Measurements from ENCODE around the gene POLD2. TPM values are rescaled to one million over a fixed set of nuclear protein-coding genes. Genes with fewer than 3 reads are reported as not detected.

Gene POLD2
- total and polyA plus RNA-seq, 2 of the 8 experiments (the other 6 are each of a cell fraction or from before 2014, with no cell fraction given) = 148 to 214 TPM

DNA sequence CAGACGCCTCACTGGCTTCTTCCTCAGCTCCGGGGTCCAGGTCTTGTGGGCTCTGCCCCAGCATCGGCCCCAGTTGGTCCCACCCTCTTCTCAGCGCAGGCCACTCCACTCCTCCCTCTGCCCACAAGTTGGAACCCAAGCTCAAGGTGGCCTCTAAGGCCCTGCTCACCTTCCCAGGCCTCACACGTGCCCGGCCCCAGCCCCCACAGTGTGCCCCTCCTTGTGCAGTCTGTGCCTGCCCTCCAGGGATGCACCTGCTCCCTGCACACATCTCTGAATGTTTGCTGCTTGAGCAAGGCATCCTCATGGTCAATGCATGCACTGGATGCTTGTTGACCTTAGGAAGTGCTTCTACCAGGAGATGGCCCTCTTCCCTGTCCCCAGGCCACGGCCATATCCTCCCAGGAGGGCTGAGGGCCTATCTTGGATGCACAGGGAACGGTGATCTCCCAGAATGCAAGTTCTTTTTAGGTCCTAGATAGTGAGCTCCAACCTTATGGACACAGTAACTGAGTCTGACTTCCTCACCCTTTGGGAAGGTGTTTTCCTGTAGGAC is 26.9 kb downstream of the POLD2 start:
- Histone ChIP-seq H3K79me2 (ENCODE audit: control insufficient read depth in 1 of 2, insufficient read depth in 2 of 2, low read length in 2 of 2) (no peaks in the 10 kb centered on the region), H2BK120ac (replicated peaks; ENCODE audit: low read depth, low read length) (no peak overlapping the region), H4K8ac (ENCODE audit: extremely low read depth, insufficient read depth, low read length) (no peak overlapping the region), H3K79me1 (ENCODE audit: low read depth, low read length) (no peaks in the 10 kb centered on the region), H3K56ac (replicated peaks; ENCODE audit: insufficient read length, low read depth, low read length) (no peak overlapping the region), H3K23me2 (ENCODE audit: low read depth, low read length) (no peaks in the 10 kb centered on the region), H3K4me1 (replicated peaks in 1 of 4; ENCODE audit: control insufficient read depth in 3 of 4, insufficient read depth in 4 of 4, low read length in 3 of 4) (no peaks in the 10 kb centered on the region; a peak in 1 of 7 replicates), H2AFZ (ENCODE audit: low read length) (no peak overlapping the region), H3K18ac (ENCODE audit: extremely low read depth, low read length) (no peak overlapping the region), H3K14ac (ENCODE audit: insufficient read length) (no peak overlapping the region), H3K27ac (ENCODE audit: low read depth, low read length) (no peak overlapping the region), H3K23ac (ENCODE audit: insufficient read length) (no peak overlapping the region), H3K27me3 (replicated peaks in 1 of 4; ENCODE audit: control insufficient read depth in 3 of 4, extremely low read depth in 1 of 4, insufficient read depth in 3 of 4, low read length in 3 of 4) (no peaks in the 10 kb centered on the region), H2AK5ac (ENCODE audit: low read depth, low read length) (no peak overlapping the region), H2BK20ac (ENCODE audit: low read length) (no peak overlapping the region), H2BK15ac (ENCODE audit: low read length) (no peak overlapping the region), H4K91ac (replicated peaks; ENCODE audit: insufficient read length, low read length) (no peak overlapping the region), H2BK5ac (ENCODE audit: low read depth, low read length) (no peak overlapping the region), H4K20me1 (replicated peaks in 1 of 2; ENCODE audit: control insufficient read depth in 1 of 2, insufficient read depth in 2 of 2, low read length in 2 of 2) (no peaks in the 10 kb centered on the region), H3K9ac (replicated peaks in 1 of 4; ENCODE audit: extremely low read depth in 1 of 4, low read depth in 3 of 4, low read length in 3 of 4) (no peak overlapping the region), H4K5ac (ENCODE audit: insufficient read length, low read depth, low read length) (no peak overlapping the region), H3K36me3 (ENCODE audit: control insufficient read depth in 2 of 4, insufficient read depth in 4 of 4, low read length in 3 of 4) (no peaks in the 10 kb centered on the region), H2BK12ac (ENCODE audit: low read depth, low read length) (no peak overlapping the region), H3K4me3 (ENCODE audit: extremely low read depth in 1 of 4, insufficient read depth in 2 of 4, low read depth in 3 of 4, low read length in 4 of 4) (no peak overlapping the region), H3K9me3 (ENCODE audit: insufficient read depth in 2 of 2, low read depth in 1 of 2, low read length in 1 of 2) (no peaks in the 10 kb centered on the region), H3K4ac (replicated peaks; ENCODE audit: insufficient read length, low read depth, low read length) (no peak overlapping the region), H3K4me2 (ENCODE audit: insufficient read depth in 1 of 2, low read depth in 2 of 2, low read length in 2 of 2) (no peak overlapping the region)
- FAIRE-seq (no peak), DNase-seq (ENCODE audit: low read depth in 1 of 2, low spot score in 2 of 2) (no peak)
- POLR2A ChIA-PET (ENCODE audit: partially characterized antibody) = interaction anchor here (1.4 kb wide), 1 partner anchor 11 kb away, joined by 3 read pairs; no protein-coding TSS in a partner anchor
- WGBS, 2 experiments (ENCODE audit: extremely low coverage in 1 of 2, insufficient coverage in 1 of 2, insufficient read length in 1 of 2, insufficient replicate concordance in 2 of 2, low coverage in 1 of 2, low lambda C conversion rate in 2 of 2, missing lambda C conversion rate in 1 of 2) = 83% methylated on average over 8 of the region's 8 CpGs; no CpG with 5 or more reads in 1 of the 2 experiments
- CTCF ChIA-PET (ENCODE audit: partially characterized antibody) = interaction anchor here (0.8 to 3.7 kb wide), 5 partner anchors 8 to 24 kb away, joined by 3 to 17 read pairs (median 3); no protein-coding TSS in a partner anchor
- TF ChIP-seq BCL11A (IDR thresholded peaks at IDR 0.05; ENCODE audit: low read depth in 2 of 2, low read length in 2 of 2) = no peak
- no peak for TF ChIP-seq CBX5 (IDR thresholded peaks at IDR 0.05; ENCODE audit: low read depth, low read length)
- no peak for TF ChIP-seq BACH1 (IDR thresholded peaks at IDR 0.05; ENCODE audit: low read length)
- TF ChIP-seq RNF2 (IDR thresholded peaks at IDR 0.05; ENCODE audit: borderline replicate concordance, low read depth, low read length, missing control alignments, poor library complexity, severe bottlenecking) = no peak
- no peak for TF ChIP-seq SRF (IDR thresholded peaks at IDR 0.05; ENCODE audit: low read depth, low read length)
- TF ChIP-seq EGR1 (IDR thresholded peaks at IDR 0.05; ENCODE audit: borderline replicate concordance, low read depth, low read length) = no peak
- TF ChIP-seq, protein P1, sequence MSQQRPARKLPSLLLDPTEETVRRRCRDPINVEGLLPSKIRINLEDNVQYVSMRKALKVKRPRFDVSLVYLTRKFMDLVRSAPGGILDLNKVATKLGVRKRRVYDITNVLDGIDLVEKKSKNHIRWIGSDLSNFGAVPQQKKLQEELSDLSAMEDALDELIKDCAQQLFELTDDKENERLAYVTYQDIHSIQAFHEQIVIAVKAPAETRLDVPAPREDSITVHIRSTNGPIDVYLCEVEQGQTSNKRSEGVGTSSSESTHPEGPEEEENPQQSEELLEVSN (IDR thresholded peaks at IDR 0.05) = no peak
- TF ChIP-seq EZH2 (IDR thresholded peaks at IDR 0.05; ENCODE audit: low read depth, low read length, severe bottlenecking) = no peak
- TF ChIP-seq, protein P2, sequence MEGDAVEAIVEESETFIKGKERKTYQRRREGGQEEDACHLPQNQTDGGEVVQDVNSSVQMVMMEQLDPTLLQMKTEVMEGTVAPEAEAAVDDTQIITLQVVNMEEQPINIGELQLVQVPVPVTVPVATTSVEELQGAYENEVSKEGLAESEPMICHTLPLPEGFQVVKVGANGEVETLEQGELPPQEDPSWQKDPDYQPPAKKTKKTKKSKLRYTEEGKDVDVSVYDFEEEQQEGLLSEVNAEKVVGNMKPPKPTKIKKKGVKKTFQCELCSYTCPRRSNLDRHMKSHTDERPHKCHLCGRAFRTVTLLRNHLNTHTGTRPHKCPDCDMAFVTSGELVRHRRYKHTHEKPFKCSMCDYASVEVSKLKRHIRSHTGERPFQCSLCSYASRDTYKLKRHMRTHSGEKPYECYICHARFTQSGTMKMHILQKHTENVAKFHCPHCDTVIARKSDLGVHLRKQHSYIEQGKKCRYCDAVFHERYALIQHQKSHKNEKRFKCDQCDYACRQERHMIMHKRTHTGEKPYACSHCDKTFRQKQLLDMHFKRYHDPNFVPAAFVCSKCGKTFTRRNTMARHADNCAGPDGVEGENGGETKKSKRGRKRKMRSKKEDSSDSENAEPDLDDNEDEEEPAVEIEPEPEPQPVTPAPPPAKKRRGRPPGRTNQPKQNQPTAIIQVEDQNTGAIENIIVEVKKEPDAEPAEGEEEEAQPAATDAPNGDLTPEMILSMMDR (IDR thresholded peaks at IDR 0.05; ENCODE audit: control extremely low read depth in 1 of 3, insufficient read depth in 1 of 3, low read depth in 1 of 3, low read length in 3 of 3) = no peak
- no peak for TF ChIP-seq SP4 (IDR thresholded peaks at IDR 0.05; ENCODE audit: low read length)

Data from H1 (cell line).